NCI-H345 treated with DMSO at 0.1 percent for 48 hours (cell line): ENCODE data around the gene TESK2.

ENCODE experiments used
- DNase-seq: peaks from one replicate; lab custom pipeline; 2025; ENCODE audit not compliant: unreplicated experiment; lab: John Stamatoyannopoulos, UW

Gene TESK2

DNA sequence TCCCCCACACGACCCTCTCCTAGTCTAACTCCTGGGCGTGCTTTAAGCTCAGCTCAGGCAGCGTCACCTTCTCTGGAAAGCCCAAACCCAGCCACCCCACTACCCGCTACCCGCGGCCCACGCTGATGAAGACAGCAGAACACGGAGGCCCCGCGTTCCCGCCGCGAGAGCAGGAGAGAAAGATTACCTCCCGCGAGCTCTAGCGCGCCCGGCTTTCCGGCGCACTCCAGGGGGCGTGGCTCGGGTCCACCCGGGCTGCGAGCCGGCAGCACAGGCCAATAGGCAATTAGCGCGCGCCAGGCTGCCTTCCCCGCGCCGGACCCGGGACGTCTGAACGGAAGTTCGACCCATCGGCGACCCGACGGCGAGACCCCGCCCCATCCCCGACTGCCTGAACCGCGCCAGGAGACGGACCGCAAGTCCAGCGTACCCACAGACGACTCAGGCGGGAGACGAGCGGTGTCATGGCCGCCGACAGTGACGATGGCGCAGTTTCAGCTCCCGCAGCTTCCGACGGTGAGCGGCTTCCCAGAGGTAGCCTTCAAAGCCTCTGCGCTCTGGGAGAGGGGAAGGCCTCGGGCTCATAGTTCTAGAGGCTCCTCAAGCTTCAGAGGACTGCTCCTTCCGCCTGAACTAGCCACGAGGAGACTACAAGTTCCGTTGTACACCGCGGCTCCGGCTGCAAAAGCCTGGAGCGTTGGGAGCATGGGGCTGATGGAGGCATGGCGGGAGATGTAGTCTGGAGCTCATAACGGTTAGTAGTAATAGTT, 151.0 kb downstream of the TESK2 start, which contains the start of the genes MUTYH and TOE1:
Gene MUTYH (minus strand): TSS at position 652 of the 770 bp plus-strand sequence. CDS start 5,935 bp downstream, outside the sequence.
Gene TOE1 (plus strand): TSS at position 382 of the 770 bp plus-strand sequence. CDS start 83 bp downstream, at position 465.
- DNase-seq = peak; percentile 85

GRCh38 chr1:45337630-45338325, 153.2 kb downstream of the TESK2 start:
- DNase-seq = no peak

DNA sequence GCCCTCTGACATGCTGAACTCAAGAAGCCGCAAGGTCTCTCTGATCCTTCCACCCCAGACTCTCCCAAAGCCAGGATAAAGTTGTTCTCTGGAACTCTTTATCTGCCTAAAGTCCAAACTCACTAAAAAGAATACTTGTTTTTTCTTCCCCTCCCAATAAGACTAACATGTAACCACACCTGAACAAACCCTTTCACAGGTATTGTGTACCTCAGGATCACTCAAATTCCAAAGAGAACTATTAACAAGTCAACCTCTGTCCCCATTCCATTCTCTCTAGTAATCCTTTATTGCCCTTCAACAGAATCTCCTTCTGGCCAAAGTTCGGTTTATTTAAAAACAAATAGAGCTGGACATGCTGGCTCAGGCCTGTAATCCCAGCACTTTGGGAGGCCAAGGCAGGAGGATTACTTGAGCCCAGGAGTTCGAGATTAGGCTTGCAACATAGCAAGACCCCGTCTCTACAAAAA, 155.1 kb downstream of the TESK2 start:
- DNase-seq = no peak

DNA sequence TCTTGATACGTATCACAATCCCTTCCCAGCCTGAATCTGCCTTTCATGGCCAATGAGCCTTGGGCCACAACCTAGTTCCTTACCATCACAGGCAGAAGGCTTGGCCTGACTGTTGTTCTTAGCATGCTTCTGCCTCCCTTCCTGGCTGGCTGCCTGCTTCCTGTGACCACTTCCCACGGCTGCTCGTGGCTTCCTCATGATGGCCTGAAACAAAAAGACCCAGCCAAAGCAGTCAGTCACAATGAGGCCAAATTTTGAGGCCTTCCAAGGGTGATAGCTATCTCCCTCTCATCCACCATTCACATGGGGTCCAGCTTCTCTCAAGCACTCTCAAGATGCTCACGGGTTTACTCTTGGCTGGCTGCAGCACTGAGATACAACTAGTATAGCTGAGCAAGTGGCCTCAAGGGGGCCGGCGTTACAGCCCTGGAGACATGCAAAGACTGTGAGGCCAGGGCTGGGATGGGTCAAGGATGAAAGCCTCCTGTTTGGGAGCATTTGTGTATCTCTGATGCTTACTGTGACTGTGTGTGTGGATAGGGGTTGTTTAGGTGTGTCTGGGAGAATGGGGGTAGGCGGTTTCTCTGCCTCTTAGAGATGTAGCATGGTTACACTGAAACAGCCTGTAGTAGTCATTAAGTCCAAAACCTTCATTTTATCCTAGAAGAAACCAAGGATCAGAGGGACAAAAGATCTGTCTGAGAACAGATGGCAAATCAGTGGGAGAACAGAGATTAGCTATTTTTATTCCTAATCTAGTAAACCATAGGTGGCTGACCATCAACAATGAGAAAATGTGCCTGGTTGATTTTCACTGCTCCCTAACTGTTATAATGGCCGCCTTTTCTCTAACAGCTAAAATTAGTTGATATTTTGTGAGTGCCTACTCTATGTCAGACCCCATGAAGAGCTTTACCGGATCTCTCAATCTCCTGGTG, 156.4 kb downstream of the TESK2 start:
- no peak for DNase-seq

DNA sequence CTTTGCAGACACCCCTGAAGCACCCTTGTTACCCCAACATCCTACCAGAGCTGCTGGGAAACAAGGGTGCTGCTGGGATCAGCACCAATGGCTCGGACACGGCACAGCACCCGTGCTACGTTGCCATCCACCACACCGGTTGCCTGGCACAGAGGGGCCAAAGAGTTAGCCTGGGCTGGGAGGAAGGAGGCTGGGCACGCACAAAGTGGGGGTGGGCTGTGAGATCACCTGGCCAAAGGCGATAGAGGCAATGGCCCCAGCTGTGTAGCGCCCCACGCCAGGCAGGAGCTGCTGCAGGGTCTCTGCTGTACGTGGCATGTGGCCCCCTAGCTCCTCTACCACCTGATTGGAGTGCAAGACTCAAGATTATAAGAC, 158.6 kb downstream of the TESK2 start:
- no peak for DNase-seq

GRCh38 chr1:45331436-45332345, 159.3 kb downstream of the TESK2 start:
- DNase-seq = no peak

GRCh38 chr1:45329445-45329844, 161.5 kb downstream of the TESK2 start:
- no peak for DNase-seq

DNA sequence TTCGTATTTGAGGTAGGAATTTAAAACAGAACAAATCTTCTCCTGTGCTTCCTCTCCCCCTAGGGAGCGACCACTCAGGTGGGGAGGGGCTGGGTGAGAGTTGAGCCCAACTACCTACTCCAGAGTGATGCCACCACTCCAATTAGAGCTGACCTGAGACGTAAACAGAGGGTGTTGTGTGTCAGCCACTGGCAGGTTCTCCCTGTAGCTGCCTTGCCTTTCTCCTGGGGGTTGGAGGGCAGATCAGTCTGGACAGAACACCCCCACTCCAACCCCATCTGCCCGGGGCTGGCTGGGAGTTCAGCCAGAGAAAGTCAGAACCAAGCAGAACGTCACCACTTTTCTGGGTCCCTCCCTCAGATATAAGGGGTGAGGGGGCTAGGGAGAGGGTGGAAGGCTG, 162.3 kb downstream of the TESK2 start:
- no peak for DNase-seq

- DNase-seq = no peak
These were observed 163.1 kb downstream of the TESK2 start for GRCh38 chr1:45327644-45328515.

- no peak for DNase-seq
These were observed 164.0 kb downstream of the TESK2 start, which contains the start of gene HPDL for GRCh38 chr1:45326627-45327623. HPDL (plus strand) TSS chr1:45326895; CDS start chr1:45327149, 254 bp downstream.

DNA sequence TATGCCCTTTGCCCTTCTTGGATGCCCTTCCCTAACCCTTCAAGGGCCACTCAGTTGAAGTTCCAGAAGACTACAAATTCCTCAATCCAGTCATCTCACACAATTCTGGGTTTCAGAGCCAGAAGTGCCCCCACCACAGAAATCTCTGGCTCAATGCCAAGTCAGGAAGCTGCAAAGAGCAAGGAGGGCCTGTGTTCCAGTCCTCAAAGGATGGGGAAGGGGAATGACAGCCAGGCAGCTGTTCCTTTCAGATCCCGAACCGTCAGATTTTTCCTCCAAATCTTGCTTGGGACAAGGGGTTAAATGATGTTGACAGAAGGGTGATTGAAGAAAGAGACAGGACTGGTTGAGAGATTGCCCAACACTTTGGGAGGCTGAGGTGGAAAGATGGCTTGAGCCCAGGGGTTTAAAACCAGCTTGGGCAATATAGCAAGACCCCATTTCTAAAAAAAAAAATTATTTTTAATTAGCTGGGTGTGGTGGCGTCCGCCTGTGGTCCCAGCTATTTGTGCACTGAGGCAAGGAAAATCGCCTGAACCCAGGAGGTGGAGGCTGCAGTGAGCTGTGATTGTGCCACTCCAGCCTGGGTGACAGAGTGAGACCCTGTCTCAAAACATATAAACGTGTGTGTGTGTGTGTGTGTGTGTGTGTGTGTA, 165.0 kb downstream of the TESK2 start:
- no peak for DNase-seq

GRCh38 chr1:45322486-45323040, 168.4 kb downstream of the TESK2 start:
- DNase-seq = no peak

DNA sequence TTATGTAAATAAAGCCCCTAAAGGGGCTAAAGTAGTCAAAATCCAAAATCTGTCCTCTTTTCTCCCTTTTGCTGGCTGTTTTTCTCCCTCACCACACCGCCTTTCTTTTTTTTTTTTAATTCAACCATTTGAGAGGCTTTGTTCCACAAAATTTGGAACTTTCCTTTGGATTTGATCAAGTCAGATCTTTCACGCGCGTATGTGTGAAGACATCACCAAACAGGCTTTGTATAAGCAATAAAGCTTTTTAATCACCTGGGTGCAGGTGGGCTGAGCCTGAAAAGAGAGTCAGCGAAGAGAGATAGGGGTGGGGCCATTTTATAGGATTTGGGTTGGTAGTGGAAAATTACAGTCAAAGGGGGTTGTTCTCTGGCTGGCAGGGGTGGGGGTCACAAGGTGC, 169.5 kb downstream of the TESK2 start:
- DNase-seq = no peak

GRCh38 chr1:45319761-45320160, 171.2 kb downstream of the TESK2 start:
- DNase-seq = no peak

GRCh38 chr1:45317166-45317565, 173.8 kb downstream of the TESK2 start:
- DNase-seq = no peak

DNA sequence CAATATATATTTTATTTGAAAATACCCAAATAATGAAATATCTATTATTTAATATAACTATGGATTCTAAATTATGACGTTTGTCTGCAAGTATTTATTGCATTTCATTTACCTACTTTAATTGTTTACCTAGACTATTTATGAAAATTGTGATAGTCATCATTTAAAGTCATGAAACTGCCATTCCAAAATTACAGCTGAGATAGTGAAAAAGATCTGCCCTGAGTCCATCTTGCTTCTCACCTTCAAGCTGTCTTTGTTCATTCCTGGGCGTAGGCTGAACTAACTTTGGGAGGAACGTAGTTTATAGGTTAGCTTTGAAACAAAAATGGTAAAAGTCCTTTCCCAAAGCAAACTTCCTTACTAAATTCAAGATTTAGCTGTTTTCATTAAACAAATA, 176.7 kb downstream of the TESK2 start:
- DNase-seq = no peak

- DNase-seq = no peak
These were observed 184.1 kb downstream of the TESK2 start for GRCh38 chr1:45306905-45307304.
